ENCODE results near the gene MCOLN3.

- TF ChIP-seq TAF1 (conservative IDR thresholded peaks at IDR 0.05) (no peak), CTCF (IDR thresholded peaks at IDR 0.05; ENCODE audit: low read depth, low read length, missing input control) (no peak), REST (IDR thresholded peaks at IDR 0.05) (no peak), RAD21 (IDR thresholded peaks at IDR 0.05) (no peak), MAX (IDR thresholded peaks at IDR 0.05) (no peak)
These were observed 78.6 kb downstream of the MCOLN3 start for GRCh38 chr1:84969489-84970250.
